GM10266 (cell line): ENCODE results near the gene TSSC4.
A peak's percentile ranks its signal among the peaks of the same experiment; 100 is the strongest.

Experiments
- DNase-seq: peaks from one replicate; pipeline ENCODE4 v3.0.0; 2012; ENCODE audit errors: extremely low spot score
- CTCF ChIP-seq: IDR thresholded peaks from 2 replicates; pipeline ENCODE4 v1.5.1; 2012; ENCODE audit warnings: mild to moderate bottlenecking, low read depth; ENCODE audit not compliant: control insufficient read depth, insufficient read depth; ENCODE audit errors: missing control alignments

The TSSC4 gene

DNA sequence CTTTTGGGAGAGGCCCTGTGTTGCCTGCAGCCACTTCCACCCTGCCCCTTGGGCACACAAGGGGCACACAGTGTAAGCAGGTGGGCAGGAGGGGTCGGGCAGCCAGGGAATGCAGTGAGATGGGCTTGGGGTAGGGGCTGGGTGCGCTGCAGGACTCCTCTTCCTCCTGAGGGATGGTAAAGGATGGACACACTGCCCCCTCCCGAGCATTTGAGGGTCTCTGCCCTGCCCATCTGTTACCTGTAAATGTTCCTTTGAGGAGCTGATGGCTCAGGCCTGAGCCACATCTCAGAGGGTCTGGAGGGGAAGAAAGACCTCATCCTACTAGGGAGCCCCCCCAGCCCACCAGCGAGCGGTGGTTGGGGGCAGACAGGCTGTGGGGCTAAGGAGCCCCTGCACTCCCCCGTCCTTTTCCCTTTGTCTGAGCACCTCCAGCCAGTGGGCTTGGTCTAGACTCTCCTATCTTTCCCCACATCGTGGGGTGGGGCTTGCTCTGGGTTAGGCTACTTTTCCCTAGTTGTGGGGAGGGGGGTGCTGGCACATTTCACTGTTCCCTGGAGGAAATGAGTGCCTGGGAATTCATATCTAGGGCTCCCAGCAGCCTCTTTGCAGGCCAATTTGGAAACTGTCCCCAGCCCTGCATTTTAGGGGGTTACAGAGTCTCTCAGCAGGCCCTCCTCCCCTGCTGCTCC lies 1.7 kb upstream of the TSSC4 start:
- TF ChIP-seq CTCF, result peak; percentile 10
- DNase-seq, result no peak

DNA sequence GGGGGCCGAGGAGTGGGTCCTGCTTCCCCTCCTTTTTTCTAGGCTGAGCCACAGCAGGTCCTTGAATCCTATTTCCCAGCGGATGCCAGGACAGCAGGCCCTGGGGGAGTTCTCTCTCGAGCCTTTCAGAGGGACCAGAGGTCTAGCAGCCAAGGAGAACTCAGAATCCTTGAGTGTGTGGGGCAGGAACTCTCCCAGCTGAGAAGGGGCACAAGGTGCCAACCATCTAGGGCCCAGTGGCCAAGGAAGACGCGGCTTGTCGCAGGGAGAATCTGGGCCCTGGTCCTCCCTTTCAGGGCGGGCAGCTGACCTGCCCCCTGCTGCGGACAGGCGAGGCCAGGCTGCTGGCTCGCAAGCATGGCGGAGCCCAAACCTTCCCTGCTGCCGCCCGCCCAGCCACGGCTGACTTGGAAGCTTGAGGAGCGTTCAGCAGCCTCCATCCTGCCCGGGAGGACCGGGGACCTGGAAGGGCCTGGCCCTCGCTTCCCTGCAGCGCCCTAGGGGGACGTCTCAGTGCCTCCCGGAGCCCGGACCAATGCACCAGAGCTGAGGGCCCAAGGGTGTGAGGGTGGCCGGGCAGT lies 972 bp upstream of the TSSC4 start:
- DNase-seq, result no peak
- TF ChIP-seq CTCF, result no peak

- no peak for TF ChIP-seq CTCF
- no peak for DNase-seq
Measured at GRCh38 chr11:2400762-2401435, 349 bp downstream of the TSSC4 start.

DNA sequence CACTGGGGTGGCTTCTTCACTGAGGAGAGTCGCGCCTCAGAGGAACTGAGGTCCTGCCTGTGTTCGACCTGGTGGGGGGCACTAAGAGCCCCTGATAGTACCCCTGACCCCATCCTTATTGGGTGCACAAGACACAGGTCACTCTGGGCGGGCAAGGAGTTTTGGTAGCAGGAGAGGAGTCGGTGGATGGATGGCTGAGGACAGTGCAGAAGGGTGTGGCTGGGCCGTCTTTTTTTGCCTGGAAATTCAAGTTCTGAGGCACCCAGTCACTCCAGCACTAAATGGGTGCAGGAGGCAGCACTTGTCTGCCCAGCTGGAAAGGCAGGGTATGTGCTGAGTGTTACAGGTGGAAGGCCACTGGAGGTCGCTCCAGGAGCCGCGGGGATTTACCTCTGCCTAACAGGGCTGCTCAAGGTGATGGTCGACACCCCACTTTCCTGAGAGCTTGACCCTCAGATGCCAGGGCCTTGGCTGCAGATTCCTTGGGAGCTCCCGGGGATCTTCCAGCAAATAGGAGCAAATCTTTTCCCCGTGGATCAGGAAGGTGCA lies 960 bp downstream of the TSSC4 start:
- TF ChIP-seq CTCF, result no peak
- DNase-seq, result no peak

DNA sequence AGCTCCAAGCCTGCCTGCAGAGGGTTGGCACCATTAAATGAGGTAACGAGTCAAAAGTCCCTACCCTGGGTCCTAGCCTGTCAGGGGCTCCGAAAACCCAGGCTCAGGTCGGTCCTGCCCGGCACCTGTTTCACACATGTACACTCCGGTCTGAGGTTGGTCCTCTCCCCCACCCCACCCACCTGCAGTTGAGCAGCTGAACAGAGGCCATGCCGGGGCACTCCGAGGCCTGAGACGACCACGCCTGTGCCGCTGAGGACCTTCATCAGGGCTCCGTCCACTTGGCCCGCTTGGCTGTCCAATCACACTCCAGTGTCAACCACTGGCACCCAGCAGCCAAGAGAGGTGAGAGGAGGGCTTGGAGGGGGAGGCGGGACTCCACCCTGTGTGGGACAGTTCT lies 1.6 kb downstream of the TSSC4 start:
- DNase-seq, result no peak
- TF ChIP-seq CTCF, result no peak

DNA sequence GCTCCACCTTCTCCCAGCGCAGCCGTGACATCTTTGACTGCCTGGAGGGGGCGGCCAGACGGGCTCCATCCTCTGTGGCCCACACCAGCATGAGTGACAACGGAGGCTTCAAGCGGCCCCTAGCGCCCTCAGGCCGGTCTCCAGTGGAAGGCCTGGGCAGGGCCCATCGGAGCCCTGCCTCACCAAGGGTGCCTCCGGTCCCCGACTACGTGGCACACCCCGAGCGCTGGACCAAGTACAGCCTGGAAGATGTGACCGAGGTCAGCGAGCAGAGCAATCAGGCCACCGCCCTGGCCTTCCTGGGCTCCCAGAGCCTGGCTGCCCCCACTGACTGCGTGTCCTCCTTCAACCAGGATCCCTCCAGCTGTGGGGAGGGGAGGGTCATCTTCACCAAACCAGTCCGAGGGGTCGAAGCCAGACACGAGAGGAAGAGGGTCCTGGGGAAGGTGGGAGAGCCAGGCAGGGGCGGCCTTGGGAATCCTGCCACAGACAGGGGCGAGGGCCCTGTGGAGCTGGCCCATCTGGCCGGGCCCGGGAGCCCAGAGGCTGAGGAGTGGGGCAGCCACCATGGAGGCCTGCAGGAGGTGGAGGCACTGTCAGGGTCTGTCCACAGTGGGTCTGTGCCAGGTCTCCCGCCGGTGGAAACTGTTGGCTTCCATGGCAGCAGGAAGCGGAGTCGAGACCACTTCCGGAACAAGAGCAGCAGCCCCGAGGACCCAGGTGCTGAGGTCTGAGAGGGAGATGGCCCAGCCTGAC lies 2.5 kb downstream of the TSSC4 start:
- TF ChIP-seq CTCF, result no peak

More for the DNA sequence above, 2.5 kb downstream of the TSSC4 start:
- DNase-seq, result no peak
